Suprapubic skin (tissue), 4 donors: ENCODE measurements around the gene PTF1A. TPM values are rescaled to one million over a fixed set of nuclear protein-coding genes. Genes with fewer than 3 reads are reported as not detected.

Source experiments
- DNase-seq, 2 donors: peaks; one replicate each; pipeline ENCODE4 v3.0.0-alpha.2; 2019; ENCODE audit warnings: low spot score in 2 of 2
- H3K27ac ChIP-seq: fragments of 200-600 bp; sonication (generic); one replicate; pipeline ENCODE4 v1.5.1; 2019
- H3K27me3 ChIP-seq: fragments of 200-600 bp; sonication (generic); one replicate; pipeline ENCODE4 v1.5.1; 2019
- H3K36me3 ChIP-seq: fragments of 200-600 bp; sonication (generic); one replicate; pipeline ENCODE4 v1.5.1; 2019
- H3K4me1 ChIP-seq: fragments of 200-600 bp; sonication (generic); one replicate; pipeline ENCODE4 v1.5.1; 2019
- H3K4me3 ChIP-seq: fragments of 200-600 bp; sonication (generic); one replicate; pipeline ENCODE4 v1.5.1; 2019; ENCODE audit warnings: mild to moderate bottlenecking
- H3K9me3 ChIP-seq: fragments of 200-600 bp; sonication (generic); one replicate; pipeline ENCODE4 v1.5.1; 2019
- CTCF ChIP-seq, 2 donors: fragments of 200-600 bp in 1 of 2; fragments of 450-650 bp in 1 of 2; sonication (generic) in 1 of 2; IDR thresholded peaks; one replicate each; pipeline ENCODE4 v1.5.1; 2016 to 2019; ENCODE audit warnings: antibody characterized with exemption in 2 of 2, mild to moderate bottlenecking in 1 of 2, moderate library complexity in 1 of 2
- EP300 ChIP-seq: sonication (generic); formaldehyde crosslinking; IDR thresholded peaks from one replicate; pipeline ENCODE4 v1.6.1; 2017; ENCODE audit warnings: antibody characterized with exemption
- POLR2A ChIP-seq, 2 donors: fragments of 450-650 bp; IDR thresholded peaks; one replicate each; pipeline ENCODE4 v1.6.1; 2017; ENCODE audit warnings: antibody characterized with exemption in 2 of 2, mild to moderate bottlenecking in 2 of 2, moderate library complexity in 2 of 2
- POLR2AphosphoS5 ChIP-seq, 3 donors: sonication (generic); formaldehyde crosslinking; IDR thresholded peaks; one replicate each; pipeline ENCODE4 v1.6.1; 2017; ENCODE audit warnings: antibody characterized with exemption in 3 of 3
- WGBS: methylation state at CpG from one replicate; pipeline ENCODE4 v1.1.5; 2018; 5-methylcytosine and 5-hydroxymethylcytosine counted together
- total RNA-seq, 4 donors: library from RNA; depleted of rRNA; stranded (reverse); fragments of >200 nt; gene quantifications; one replicate each; pipeline ENCODE4 v1.1.0, GENCODE V29; 2016

The PTF1A gene
- total RNA-seq, 4 donors from 2014 or later, result not detected

GRCh38 chr10:23200997-23201652 is 9.0 kb downstream of the PTF1A start:
- 4% methylated on average over 11 of the region's 11 CpGs for WGBS
- no peak overlapping the region for H3K4me3 ChIP-seq
- no peaks in the 10 kb centered on the region for H3K36me3 ChIP-seq
- H3K27ac ChIP-seq, result no peak overlapping the region
- TF ChIP-seq POLR2AphosphoS5 (IDR thresholded peaks at IDR 0.05), result no peak
- no peak for TF ChIP-seq CTCF (IDR thresholded peaks at IDR 0.05)
- no peak for TF ChIP-seq EP300
- TF ChIP-seq POLR2A (IDR thresholded peaks at IDR 0.05), result no peak
- DNase-seq, result no peak
- H3K27me3 ChIP-seq, result peaks cover 91% of the 10 kb centered on the region
- H3K9me3 ChIP-seq, result no peaks in the 10 kb centered on the region
- H3K4me1 ChIP-seq, result no peaks in the 10 kb centered on the region

GRCh38 chr10:23201837-23202236 is 9.7 kb downstream of the PTF1A start:
- TF ChIP-seq EP300 (no peak), POLR2A (IDR thresholded peaks at IDR 0.05) (no peak), CTCF (IDR thresholded peaks at IDR 0.05) (no peak), POLR2AphosphoS5 (IDR thresholded peaks at IDR 0.05) (no peak)
- Histone ChIP-seq H3K4me3 (no peak overlapping the region), H3K27me3 (peaks cover 84% of the 10 kb centered on the region), H3K4me1 (no peaks in the 10 kb centered on the region), H3K9me3 (no peaks in the 10 kb centered on the region), H3K36me3 (no peaks in the 10 kb centered on the region), H3K27ac (no peak overlapping the region)
- DNase-seq, result no peak
- WGBS, result 14% methylated on average over 4 of the region's 4 CpGs

DNA sequence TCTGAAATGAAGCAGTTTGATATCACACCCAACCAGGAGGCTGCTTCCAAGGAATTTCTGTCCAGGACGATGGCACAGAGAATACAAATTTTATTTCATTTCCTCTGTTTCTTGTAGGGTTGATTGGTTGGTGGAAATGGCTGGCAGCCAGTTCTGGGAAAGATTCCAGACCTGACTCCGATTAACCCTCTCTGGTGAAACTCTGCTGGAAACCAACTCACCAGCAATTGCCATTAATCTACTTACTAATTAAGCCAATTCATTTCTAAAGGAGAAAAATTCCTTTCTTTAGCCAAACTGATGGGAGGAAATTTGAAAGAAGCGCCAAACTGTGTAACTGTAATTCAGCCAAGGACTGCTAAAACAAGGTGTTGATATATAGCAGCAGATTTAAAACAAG is 10.7 kb downstream of the PTF1A start:
- TF ChIP-seq CTCF (IDR thresholded peaks at IDR 0.05) (no peak), POLR2AphosphoS5 (IDR thresholded peaks at IDR 0.05) (no peak), EP300 (no peak), POLR2A (IDR thresholded peaks at IDR 0.05) (no peak)
- Histone ChIP-seq H3K27ac (no peak overlapping the region), H3K4me3 (no peak overlapping the region), H3K4me1 (no peaks in the 10 kb centered on the region), H3K36me3 (no peaks in the 10 kb centered on the region), H3K27me3 (peaks cover 74% of the 10 kb centered on the region), H3K9me3 (no peaks in the 10 kb centered on the region)
- 6% methylated on average over 3 of the region's 3 CpGs for WGBS
- DNase-seq, result no peak

GRCh38 chr10:23203369-23204325 is 11.5 kb downstream of the PTF1A start:
- DNase-seq, result no peak
- WGBS, result 42% methylated on average over 28 of the region's 29 CpGs
- H3K27me3 ChIP-seq, result peaks cover 66% of the 10 kb centered on the region
- H3K9me3 ChIP-seq, result no peaks in the 10 kb centered on the region
- TF ChIP-seq POLR2A (IDR thresholded peaks at IDR 0.05) (no peak), EP300 (no peak), CTCF (IDR thresholded peaks at IDR 0.05) (no peak), POLR2AphosphoS5 (IDR thresholded peaks at IDR 0.05) (no peak)
- H3K27ac ChIP-seq, result no peak overlapping the region
- no peaks in the 10 kb centered on the region for H3K4me1 ChIP-seq
- no peak overlapping the region for H3K4me3 ChIP-seq
- no peaks in the 10 kb centered on the region for H3K36me3 ChIP-seq

DNA sequence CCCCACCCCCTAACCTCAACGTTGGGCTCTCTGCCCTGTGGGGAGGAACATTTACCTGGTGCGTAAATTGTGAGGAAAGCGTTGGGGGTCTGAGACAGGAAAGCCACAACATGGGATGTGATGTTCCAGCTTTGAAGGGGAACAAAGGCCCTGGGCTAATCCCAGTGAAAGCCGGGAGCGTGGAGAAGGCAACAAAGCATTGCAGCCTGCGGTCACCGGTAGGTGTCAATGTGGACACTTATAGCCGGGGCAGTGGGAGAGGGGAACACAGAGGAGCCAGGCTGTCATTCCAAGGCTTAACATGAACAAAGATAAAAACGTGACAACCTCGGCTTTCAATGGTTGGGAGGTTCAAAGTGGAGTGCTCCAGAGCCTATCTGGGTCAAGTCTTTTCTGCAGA is 12.7 kb downstream of the PTF1A start:
- Histone ChIP-seq H3K9me3 (no peaks in the 10 kb centered on the region), H3K36me3 (no peaks in the 10 kb centered on the region), H3K27ac (no peak overlapping the region), H3K27me3 (peaks cover 54% of the 10 kb centered on the region), H3K4me1 (no peaks in the 10 kb centered on the region), H3K4me3 (no peak overlapping the region)
- no peak for TF ChIP-seq POLR2AphosphoS5 (IDR thresholded peaks at IDR 0.05)
- TF ChIP-seq POLR2A (IDR thresholded peaks at IDR 0.05), result no peak
- no peak for TF ChIP-seq EP300
- no peak for TF ChIP-seq CTCF (IDR thresholded peaks at IDR 0.05)
- 17% methylated on average over 10 of the region's 10 CpGs for WGBS
- no peak for DNase-seq
